HepG2 (cell line): Measurements from ENCODE around the gene ISCA1. TPM values are rescaled to one million over a fixed set of nuclear protein-coding genes. Genes with fewer than 3 reads are reported as not detected.

Source experiments
- ATAC-seq: fragments of 200-7000 bp; cut with Tn5 transposase; 3 replicates; pipeline ENCODE4 v1.9.1; 2020; ENCODE audit warnings: mild to moderate bottlenecking, moderate library complexity
- BruUV-seq: library from RNA; stranded (reverse); fragments of 400-500 nt; replicated peaks from 2 replicates; lab custom pipeline; 2021; lab: Mats Ljungman, UMichigan
- CTCF ChIA-PET: fragments of 300-600 bp; formaldehyde crosslinking; extraction: SDS; loops from one replicate; lab custom pipeline; 2021; ENCODE audit warnings: low total read pairs, inconsistent platforms, low intra/inter-chr PET ratio; lab: Yijun Ruan, JAX
- POLR2A ChIA-PET: fragments of 350-600 bp; sonication (Branson Sonifier 250); formaldehyde crosslinking; loops from one replicate; lab custom pipeline; 2020; ENCODE audit warnings: antibody characterized with exemption, inconsistent platforms; lab: Yijun Ruan, JAX
- DNase-seq: peaks from one replicate; pipeline ENCODE4 v3.0.0-alpha.2; 2015; ENCODE audit warnings: low spot score
- FAIRE-seq: peaks from 3 replicates; lab custom pipeline; 2011; peaks lifted over from hg19 to GRCh38; lab: Jason Lieb, UNC
- H2AFZ ChIP-seq: one replicate; pipeline ENCODE4 v1.6.1; 2011; ENCODE audit warnings: low read length, inconsistent platforms
- H3K27ac ChIP-seq: fragments of 300-600 bp; 3 replicates; pipeline ENCODE4 v1.8.0; 2011; ENCODE audit warnings: mixed run types, mild to moderate bottlenecking, mixed read lengths, low read length, inconsistent platforms; ENCODE audit not compliant: insufficient read depth; ENCODE audit errors: extremely low read length
- H3K27me3 ChIP-seq, 2 experiments: fragments of 200-600 bp in 1 of 2; 2 replicates in 1 of 2; 3 replicates in 1 of 2; pipeline versions ENCODE4 v1.6.0 to v1.8.0; 2011; ENCODE audit warnings: low read length in 2 of 2, mild to moderate bottlenecking in 2 of 2, moderate library complexity in 2 of 2, inconsistent platforms in 1 of 2; ENCODE audit not compliant: insufficient read depth in 2 of 2, control insufficient read depth in 1 of 2
- H3K36me3 ChIP-seq, 2 experiments: fragments of 200-600 bp in 1 of 2; replicated peaks in 1 of 2; 2 replicates in 1 of 2; 3 replicates in 1 of 2; pipeline versions ENCODE4 v1.5.1 to v1.8.0; 2011; ENCODE audit warnings: low read length in 2 of 2, inconsistent platforms in 1 of 2; ENCODE audit not compliant: insufficient read depth in 2 of 2, control insufficient read depth in 1 of 2
- H3K4me1 ChIP-seq: 2 replicates; pipeline ENCODE4 v1.5.1; 2012; ENCODE audit warnings: low read length, inconsistent platforms; ENCODE audit not compliant: insufficient read depth
- H3K4me2 ChIP-seq: 2 replicates; pipeline ENCODE4 v1.6.0; 2011; ENCODE audit warnings: low read depth, low read length, inconsistent platforms
- H3K4me3 ChIP-seq, 3 experiments: fragments of 200-600 bp in 1 of 3; sonication (generic), shearing (Covaris generic) in 1 of 3; replicated peaks in 1 of 3; 2 replicates each; pipeline ENCODE4 v1.5.1; 2011 to 2016; ENCODE audit warnings: low read length in 3 of 3, inconsistent platforms in 2 of 3, low read depth in 2 of 3, mild to moderate bottlenecking in 2 of 3, control low read depth in 1 of 3, mixed read lengths in 1 of 3; ENCODE audit not compliant: insufficient read depth in 1 of 3
- H3K79me2 ChIP-seq: one replicate; pipeline ENCODE4 v1.6.1; 2011; ENCODE audit warnings: low read length, inconsistent platforms; ENCODE audit not compliant: insufficient read depth
- H3K9ac ChIP-seq: 2 replicates; pipeline ENCODE4 v1.6.0; 2011; ENCODE audit warnings: mild to moderate bottlenecking, low read depth, low read length, inconsistent platforms; ENCODE audit not compliant: insufficient read depth
- H3K9me3 ChIP-seq: 2 replicates; pipeline ENCODE4 v1.5.1; 2012; ENCODE audit warnings: mild to moderate bottlenecking, low read length
- H4K20me1 ChIP-seq: 2 replicates; pipeline ENCODE4 v1.6.0; 2011; ENCODE audit warnings: inconsistent platforms, mild to moderate bottlenecking, low read length, moderate library complexity; ENCODE audit not compliant: insufficient read depth
- FOXK2 ChIP-seq: fragments of 450-650 bp; IDR thresholded peaks from 2 replicates; pipeline ENCODE4 v1.6.1; 2016
- MXD4 ChIP-seq: IDR thresholded peaks from 2 replicates; pipeline ENCODE4 v1.6.1; 2016; ENCODE audit warnings: mild to moderate bottlenecking, missing biosample characterization, missing genetic modification reagents
- ZNF496 ChIP-seq: sonication (generic); formaldehyde crosslinking; IDR thresholded peaks from 2 replicates; pipeline ENCODE4 v1.8.1; 2023; ENCODE audit warnings: mild to moderate bottlenecking, moderate library complexity, missing genetic modification reagents; ENCODE audit not compliant: insufficient replicate concordance
- WGBS: methylation state at CpG from one replicate; pipeline ENCODE4 v1.1.6; 2017; ENCODE audit warnings: low lambda C conversion rate; 5-methylcytosine and 5-hydroxymethylcytosine counted together
- in situ Hi-C: cut with HindIII; loops from 2 replicates; pipeline ENCODE4 v1.10.0; 2017; ENCODE audit warnings: low pct_unique_long_range_greater_than_20kb; ENCODE audit not compliant: extremely low pct_ligation_motif_present
- intact Hi-C: fragments of 100-400 bp; cut with micrococcal nuclease; formaldehyde crosslinking; loops from one replicate; pipeline ENCODE4 v1.10.0; 2022; ENCODE audit not compliant: unreplicated experiment
- polyA plus RNA-seq, 8 experiments: library from polyadenylated mRNA; depleted of rRNA in 3 of 8; stranded (reverse) in 7 of 8; unstranded in 1 of 8; fragments of >200 nt; fragmentation: Illumina TruSeq in 4 of 8; extraction: Trizol in 4 of 8; gene quantifications; 2 replicates each; pipeline versions ENCODE4 v1.2.1 to v1.2.3, GENCODE V29; 2011 to 2016; ENCODE audit warnings: low read depth in 4 of 8, missing spikeins in 1 of 8, mixed read lengths in 1 of 8; ENCODE audit not compliant: insufficient read depth in 1 of 8
- total RNA-seq, 5 experiments: library from RNA; depleted of rRNA; stranded (reverse); fragments of >200 nt; fragmentation: Illumina TruSeq; extraction: Trizol; gene quantifications; 2 replicates each; pipeline ENCODE4 v1.2.3, GENCODE V29; 2016; ENCODE audit warnings: low read depth in 1 of 5
- TF ChIP-seq, protein P1 (sequence below): sonication (generic); formaldehyde crosslinking; IDR thresholded peaks from 2 replicates; pipeline ENCODE4 v1.8.1; 2023; ENCODE audit warnings: mild to moderate bottlenecking, moderate library complexity, missing genetic modification reagents
- TF ChIP-seq, protein P2 (sequence below): fragments of 450-650 bp; IDR thresholded peaks from 2 replicates; pipeline ENCODE4 v1.6.1; 2017; ENCODE audit warnings: mild to moderate bottlenecking

ISCA1 gene
- total and polyA plus RNA-seq, 2 of the 13 experiments (the other 11 are each of a cell fraction or from before 2014, with no cell fraction given), result 29.2 to 40.9 TPM

DNA sequence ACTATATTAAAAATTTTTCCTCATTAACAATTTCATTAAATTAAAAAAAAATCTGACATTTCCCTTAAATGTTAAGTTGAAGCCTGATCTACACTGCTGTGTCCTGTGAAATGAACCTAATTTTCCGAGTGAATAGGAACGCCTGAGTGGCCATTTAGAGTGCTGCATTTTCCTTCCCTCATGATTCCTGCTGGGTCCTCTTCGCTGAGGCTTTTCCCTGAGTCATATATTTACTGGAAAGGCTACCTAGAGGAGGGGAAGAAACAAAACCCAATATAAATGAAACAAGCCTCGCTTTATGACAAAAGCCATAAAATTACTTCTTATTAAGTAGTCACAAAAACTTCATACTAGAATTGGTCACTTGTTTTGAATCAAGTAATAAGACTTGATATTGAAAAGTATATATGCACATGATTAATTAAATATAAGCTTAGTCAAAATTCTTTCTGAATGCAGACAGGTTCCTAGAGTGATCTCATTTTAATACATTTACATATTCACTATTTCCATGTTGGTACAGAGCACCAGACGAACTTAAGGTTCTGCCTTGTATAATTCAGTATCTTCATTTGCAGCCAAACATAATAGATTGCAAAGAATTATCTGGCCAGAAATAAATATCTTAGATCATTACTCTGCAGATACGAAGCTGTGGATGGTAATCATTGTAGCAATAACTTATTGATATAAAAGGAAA is 6.3 kb upstream of the ISCA1 start:
- no peak overlapping the region for H2AFZ ChIP-seq
- no peak for FAIRE-seq
- in situ Hi-C loops (loop anchor here (10.0 kb wide), 1 partner anchor 344 kb away; the partner anchor contains the start of gene NAA35), intact Hi-C loops (loop anchor here (5.0 to 10.0 kb wide), 3 partner anchors 64 to 1034 kb away; partner anchors contain the start of gene TUT7)
- TF ChIP-seq ZNF496 (CRISPR knock-in tag) (no peak), MXD4 (CRISPR knock-in tag) (no peak), FOXK2 (no peak)
- TF ChIP-seq, protein P1, sequence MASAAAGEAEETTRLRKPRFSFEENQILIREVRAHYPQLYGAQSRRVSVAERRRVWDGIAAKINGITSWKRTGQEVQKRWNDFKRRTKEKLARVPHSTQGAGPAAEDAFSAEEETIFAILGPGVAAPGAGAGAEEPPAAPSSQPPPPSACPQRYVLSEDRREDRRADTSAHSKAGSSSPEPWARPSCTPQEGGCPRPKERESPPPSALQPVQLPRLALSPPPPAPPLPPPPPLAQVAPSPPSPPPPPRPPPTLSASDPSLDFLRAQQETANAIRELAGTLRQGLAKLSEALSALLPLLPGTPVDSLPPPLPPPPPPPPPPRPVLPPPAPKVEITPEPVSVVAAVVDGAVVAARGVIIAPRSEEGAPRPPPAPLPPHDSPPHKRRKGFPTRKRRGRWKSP, result no peak
- TF ChIP-seq, protein P2, sequence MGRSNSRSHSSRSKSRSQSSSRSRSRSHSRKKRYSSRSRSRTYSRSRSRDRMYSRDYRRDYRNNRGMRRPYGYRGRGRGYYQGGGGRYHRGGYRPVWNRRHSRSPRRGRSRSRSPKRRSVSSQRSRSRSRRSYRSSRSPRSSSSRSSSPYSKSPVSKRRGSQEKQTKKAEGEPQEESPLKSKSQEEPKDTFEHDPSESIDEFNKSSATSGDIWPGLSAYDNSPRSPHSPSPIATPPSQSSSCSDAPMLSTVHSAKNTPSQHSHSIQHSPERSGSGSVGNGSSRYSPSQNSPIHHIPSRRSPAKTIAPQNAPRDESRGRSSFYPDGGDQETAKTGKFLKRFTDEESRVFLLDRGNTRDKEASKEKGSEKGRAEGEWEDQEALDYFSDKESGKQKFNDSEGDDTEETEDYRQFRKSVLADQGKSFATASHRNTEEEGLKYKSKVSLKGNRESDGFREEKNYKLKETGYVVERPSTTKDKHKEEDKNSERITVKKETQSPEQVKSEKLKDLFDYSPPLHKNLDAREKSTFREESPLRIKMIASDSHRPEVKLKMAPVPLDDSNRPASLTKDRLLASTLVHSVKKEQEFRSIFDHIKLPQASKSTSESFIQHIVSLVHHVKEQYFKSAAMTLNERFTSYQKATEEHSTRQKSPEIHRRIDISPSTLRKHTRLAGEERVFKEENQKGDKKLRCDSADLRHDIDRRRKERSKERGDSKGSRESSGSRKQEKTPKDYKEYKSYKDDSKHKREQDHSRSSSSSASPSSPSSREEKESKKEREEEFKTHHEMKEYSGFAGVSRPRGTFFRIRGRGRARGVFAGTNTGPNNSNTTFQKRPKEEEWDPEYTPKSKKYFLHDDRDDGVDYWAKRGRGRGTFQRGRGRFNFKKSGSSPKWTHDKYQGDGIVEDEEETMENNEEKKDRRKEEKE, result no peak
- POLR2A ChIA-PET, result no interaction called here
- H4K20me1 ChIP-seq, result no peaks in the 10 kb centered on the region
- peaks cover 0 to 2% of the 10 kb centered on the region in 2 experiments; a peak in 1 of 5 replicates for H3K36me3 ChIP-seq
- no peaks in the 10 kb centered on the region for H3K79me2 ChIP-seq
- no peak for ATAC-seq
- H3K4me2 ChIP-seq, result no peak overlapping the region
- H3K27ac ChIP-seq, result no peak overlapping the region
- H3K9ac ChIP-seq, result no peak overlapping the region
- no peak overlapping the region for H3K4me3 ChIP-seq
- CTCF ChIA-PET, result no interaction called here
- no peak for DNase-seq
- BruUV-seq, result no TSS peak
- H3K27me3 ChIP-seq, result no peaks in the 10 kb centered on the region
- H3K4me1 ChIP-seq, result peaks cover 13% of the 10 kb centered on the region
- 94% methylated on average over 6 of the region's 6 CpGs for WGBS
- no peaks in the 10 kb centered on the region for H3K9me3 ChIP-seq
